AG04450 (cell line): ENCODE data around the gene KIAA0408. TPM values are rescaled to one million over a fixed set of nuclear protein-coding genes. Genes with fewer than 3 reads are reported as not detected.

ENCODE experiments used
- CTCF ChIA-PET: fragments of 300-600, 350-600 bp; formaldehyde crosslinking; extraction: SDS; loops from one replicate; lab custom pipeline; 2022; ENCODE audit warnings: antibody characterized with exemption, inconsistent platforms; lab: Charles Lee
- POLR2A ChIA-PET: fragments of 350-600 bp; formaldehyde crosslinking; extraction: SDS; loops from one replicate; lab custom pipeline; 2021; ENCODE audit warnings: antibody characterized with exemption, inconsistent platforms; lab: Yijun Ruan, JAX
- DNase-seq: peaks from one replicate; pipeline ENCODE4 v3.0.0-alpha.2; 2011; ENCODE audit warnings: low read depth, low spot score
- H3K27ac ChIP-seq: one replicate; pipeline ENCODE4 v1.5.1; 2012; ENCODE audit warnings: low read depth, low read length, control low read depth
- H3K27me3 ChIP-seq: one replicate; pipeline ENCODE4 v1.6.0; 2012; ENCODE audit warnings: low read length; ENCODE audit not compliant: control insufficient read depth, insufficient read depth
- H3K4me3 ChIP-seq: 2 replicates; pipeline ENCODE4 v1.5.1; 2011; ENCODE audit warnings: mild to moderate bottlenecking, low read depth, low read length, control low read depth
- H3K9me3 ChIP-seq: 2 replicates; pipeline ENCODE4 v1.5.1; 2012; ENCODE audit warnings: low read length; ENCODE audit not compliant: control insufficient read depth, insufficient read depth
- CTCF ChIP-seq: IDR thresholded peaks from 2 replicates; pipeline ENCODE4 v1.5.1; 2011; ENCODE audit warnings: low read depth, low read length, control low read depth, inconsistent platforms
- polyA plus RNA-seq: library from polyadenylated mRNA; depleted of rRNA; stranded (reverse); fragments of >200 nt; gene quantifications from 2 replicates; pipeline ENCODE4 v1.2.3, GENCODE V29; 2011

The KIAA0408 gene
- polyA plus RNA-seq, 1 experiment = 6.3 TPM

DNA sequence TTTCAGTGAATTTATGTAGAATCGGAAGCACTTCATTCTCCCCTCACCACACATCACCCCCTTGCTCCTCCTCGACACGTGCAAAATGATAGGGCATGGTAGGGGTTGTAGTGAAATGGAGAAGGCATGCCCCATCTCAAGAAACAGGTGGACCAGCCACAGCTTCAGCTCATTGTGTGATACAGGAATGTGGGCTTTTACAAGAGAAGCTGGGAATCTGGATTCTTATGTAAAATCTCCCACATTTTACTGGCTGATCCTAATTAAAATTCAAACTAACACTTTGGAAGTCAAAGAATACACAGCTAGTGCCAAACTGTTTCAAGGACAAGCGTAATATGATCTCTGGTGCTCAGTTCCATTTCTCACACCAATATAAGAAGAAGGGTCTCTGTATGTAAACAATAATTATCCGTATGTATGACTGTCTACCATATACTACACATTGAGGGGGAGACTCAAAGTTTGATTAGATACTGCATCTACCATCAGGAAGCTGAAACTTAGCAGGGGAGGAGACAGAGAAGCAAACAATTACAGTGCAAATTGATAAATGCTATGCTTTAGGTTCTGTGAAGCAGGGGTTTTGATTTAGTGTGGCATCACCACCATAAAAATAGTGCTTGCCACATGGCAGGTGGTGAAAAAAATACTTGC, 24.3 kb upstream of the KIAA0408 start:
- TF ChIP-seq CTCF = no peak
- POLR2A ChIA-PET = no interaction called here
- Histone ChIP-seq H3K27ac (no peak overlapping the region), H3K9me3 (no peaks in the 10 kb centered on the region), H3K4me3 (no peak overlapping the region; the same call in 1 of the 2 replicates), H3K27me3 (no peaks in the 10 kb centered on the region)
- DNase-seq = no peak
- CTCF ChIA-PET = interaction anchor here (1.0 to 5.4 kb wide), 3 partner anchors 11 to 179 kb away, joined by 3 to 56 read pairs (median 5); no protein-coding TSS in a partner anchor

GRCh38 chr6:127482325-127482724, 23.1 kb upstream of the KIAA0408 start:
- ChIA-PET CTCF (interaction anchor here (1.1 to 5.4 kb wide), 2 partner anchors 18 to 33 kb away, joined by 3 to 56 read pairs; no protein-coding TSS in a partner anchor), POLR2A (no interaction called here)
- Histone ChIP-seq H3K27me3 (no peaks in the 10 kb centered on the region), H3K27ac (no peak overlapping the region), H3K4me3 (no peak overlapping the region), H3K9me3 (no peaks in the 10 kb centered on the region)
- TF ChIP-seq CTCF = no peak
- no peak for DNase-seq

DNA sequence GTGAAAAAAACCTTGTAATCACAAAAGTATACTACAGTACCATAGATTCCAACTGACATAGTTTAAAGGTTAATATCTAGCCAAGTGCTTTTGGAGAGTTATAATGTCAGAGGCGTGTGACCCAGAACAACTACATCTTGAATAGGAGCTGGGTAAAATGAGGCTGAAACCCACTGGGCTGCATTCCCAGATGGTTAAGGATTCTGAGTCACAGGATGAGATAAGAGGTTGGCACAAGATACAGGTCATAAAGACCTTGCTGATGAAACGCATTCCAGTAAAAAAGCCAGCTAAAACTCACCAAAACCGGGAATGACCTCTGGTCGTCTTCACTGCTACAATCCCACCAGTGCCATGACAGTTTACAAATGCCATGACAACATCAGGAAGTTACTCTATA, 22.4 kb upstream of the KIAA0408 start:
- ChIA-PET CTCF (interaction anchor here (1.1 to 1.4 kb wide), 2 partner anchors 17 to 35 kb away, joined by 3 to 7 read pairs; no protein-coding TSS in a partner anchor), POLR2A (no interaction called here)
- no peak for DNase-seq
- no peak for TF ChIP-seq CTCF
- Histone ChIP-seq H3K4me3 (no peak overlapping the region), H3K27ac (no peak overlapping the region), H3K9me3 (no peaks in the 10 kb centered on the region), H3K27me3 (no peaks in the 10 kb centered on the region)

GRCh38 chr6:127481111-127481510, 21.9 kb upstream of the KIAA0408 start:
- no peak for TF ChIP-seq CTCF
- H3K4me3 ChIP-seq = no peak overlapping the region
- DNase-seq = no peak
- H3K27me3 ChIP-seq = no peaks in the 10 kb centered on the region
- ChIA-PET CTCF (interaction anchor here (1.1 to 1.4 kb wide), 2 partner anchors 17 to 35 kb away, joined by 3 to 7 read pairs; no protein-coding TSS in a partner anchor), POLR2A (no interaction called here)
- no peak overlapping the region for H3K27ac ChIP-seq
- H3K9me3 ChIP-seq = no peaks in the 10 kb centered on the region; the same call in 1 of the 2 replicates

GRCh38 chr6:127477658-127478057, 18.5 kb upstream of the KIAA0408 start:
- DNase-seq = no peak
- H3K4me3 ChIP-seq = no peak overlapping the region
- H3K27me3 ChIP-seq = no peaks in the 10 kb centered on the region
- no peak for TF ChIP-seq CTCF
- H3K27ac ChIP-seq = no peak overlapping the region
- ChIA-PET POLR2A (no interaction called here), CTCF (no interaction called here)
- peaks cover 11% of the 10 kb centered on the region; the same call in 1 of the 2 replicates for H3K9me3 ChIP-seq
